SW480 (cell line): ENCODE results near the gene LIMK2.
"Not testable (repeated sequence)": the region's sequence is repeated elsewhere in the genome, so short reads cannot be mapped to it uniquely, and the experiment has no call there.

ENCODE experiments used
- DNase-seq: peaks from one replicate; pipeline ENCODE4 v3.0.0-alpha.2; 2016; ENCODE audit warnings: low spot score

Gene LIMK2

DNA sequence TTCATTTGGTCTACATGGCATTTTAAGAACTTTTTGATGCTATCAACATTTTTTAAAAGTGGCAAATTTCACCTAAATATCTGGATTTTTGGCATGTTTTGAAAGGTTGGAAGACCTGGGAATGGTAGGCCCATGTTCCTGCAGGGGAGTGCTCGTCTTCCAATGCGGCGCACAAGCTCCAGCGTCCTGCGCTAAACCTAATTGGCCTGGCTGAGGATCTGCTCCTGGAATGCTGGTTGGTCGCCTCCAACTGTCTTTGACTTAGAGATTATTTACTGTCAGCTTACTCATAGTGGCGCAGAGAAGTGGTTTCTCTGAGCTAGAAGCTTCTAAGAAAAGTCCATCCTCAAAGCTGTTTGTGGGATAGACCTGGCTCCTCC, 626 bp upstream of the LIMK2 start:
- DNase-seq, result no peak

DNA sequence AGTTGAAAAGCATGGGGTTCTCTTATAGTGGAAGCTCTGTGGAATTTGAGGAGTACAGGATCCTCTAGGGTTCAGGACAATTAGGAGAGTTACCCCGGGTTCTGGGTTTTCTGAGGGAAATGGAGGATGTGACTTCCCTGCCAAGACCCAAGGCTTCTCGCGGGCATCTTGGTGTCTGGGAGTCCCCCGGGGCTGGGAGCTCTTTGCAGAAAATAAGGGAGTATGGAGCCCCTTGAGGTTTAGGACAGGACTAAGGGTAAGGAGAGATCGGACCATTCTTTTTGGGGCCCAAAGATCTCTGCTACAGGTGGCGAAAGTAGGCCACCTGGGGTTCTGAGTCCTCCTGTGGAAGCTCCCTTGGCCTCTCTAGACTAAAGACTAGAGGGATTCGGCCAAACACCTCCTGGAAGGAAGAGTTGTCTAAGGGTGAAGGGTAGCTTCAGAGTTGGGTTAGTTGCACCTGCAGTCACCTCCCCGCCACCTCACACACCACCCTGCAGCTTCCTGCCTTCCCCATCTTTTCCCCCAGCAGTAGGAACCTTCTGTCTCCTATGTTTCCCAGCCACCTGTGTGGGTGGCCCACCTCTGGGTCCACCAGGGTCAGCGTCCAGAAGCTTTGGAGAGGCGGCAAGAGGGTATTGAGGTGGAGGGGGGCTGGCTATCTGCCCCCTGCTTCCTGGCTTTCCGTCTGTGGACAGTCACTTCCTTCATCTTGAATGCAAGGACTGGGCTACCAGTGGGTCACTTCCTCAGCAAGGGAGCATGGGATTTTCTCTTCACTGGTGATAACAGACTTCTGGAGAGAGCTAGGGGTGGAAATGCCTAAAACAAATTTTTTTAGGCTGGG, 908 bp downstream of the LIMK2 start:
- DNase-seq, result no peak

DNA sequence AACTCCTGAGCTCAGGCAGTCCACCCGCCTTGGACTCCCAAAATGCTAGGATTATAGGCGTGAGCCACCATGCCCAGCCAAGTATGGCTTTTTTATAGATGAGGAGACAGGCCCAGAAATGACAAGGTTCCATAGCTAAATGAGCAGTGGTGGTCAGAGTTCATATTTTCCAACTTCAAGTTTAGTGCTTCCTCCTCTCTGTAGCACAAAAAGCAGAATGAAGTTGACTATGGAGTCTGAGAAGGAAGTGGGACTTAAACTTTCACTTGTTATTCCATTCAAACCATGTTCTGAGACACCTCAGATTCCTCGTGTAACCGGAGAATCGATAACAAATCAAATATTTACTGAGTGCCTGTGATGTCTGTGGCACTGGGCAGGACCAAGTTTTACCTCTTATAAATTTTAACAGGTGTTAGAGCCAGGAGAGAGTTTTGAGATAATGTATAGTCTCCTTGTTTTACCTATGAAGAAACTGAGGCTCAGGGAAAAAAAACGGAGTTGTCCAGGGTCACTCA, 3.0 kb downstream of the LIMK2 start:
- no peak for DNase-seq

DNA sequence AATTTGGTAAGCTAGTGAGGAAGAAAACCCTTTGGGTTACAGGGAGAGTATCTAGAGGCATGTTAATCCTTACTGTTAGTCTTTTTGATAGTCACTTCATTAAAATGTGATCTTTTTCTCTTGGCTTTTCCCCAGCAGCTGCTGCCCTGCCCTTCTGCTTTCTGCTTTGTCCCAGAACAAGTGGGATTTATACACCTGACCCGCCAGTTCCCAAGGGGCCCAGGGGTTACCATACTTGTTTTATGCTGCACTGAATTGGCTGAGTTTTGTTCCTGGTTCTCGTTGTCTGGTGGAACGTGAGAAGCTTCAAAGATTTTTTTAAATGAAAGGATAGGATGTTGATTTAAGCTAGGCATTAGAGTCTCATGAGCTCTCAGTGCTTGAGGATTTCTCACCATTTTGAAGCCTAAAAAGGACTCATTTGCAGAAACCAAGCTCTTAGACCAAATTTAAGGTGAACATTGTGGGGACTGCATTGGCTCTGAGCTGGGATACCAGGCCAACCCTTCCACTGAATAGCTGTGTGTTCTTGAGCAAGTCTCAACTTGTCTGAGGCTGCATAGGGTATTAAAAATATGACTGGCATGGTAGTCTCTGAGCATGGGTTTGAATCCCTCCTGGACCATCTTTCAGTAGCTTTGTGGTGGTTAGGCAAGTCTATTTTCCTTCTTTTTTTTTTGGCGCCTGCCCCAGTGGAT, 6.6 kb downstream of the LIMK2 start:
- DNase-seq, result no peak

DNA sequence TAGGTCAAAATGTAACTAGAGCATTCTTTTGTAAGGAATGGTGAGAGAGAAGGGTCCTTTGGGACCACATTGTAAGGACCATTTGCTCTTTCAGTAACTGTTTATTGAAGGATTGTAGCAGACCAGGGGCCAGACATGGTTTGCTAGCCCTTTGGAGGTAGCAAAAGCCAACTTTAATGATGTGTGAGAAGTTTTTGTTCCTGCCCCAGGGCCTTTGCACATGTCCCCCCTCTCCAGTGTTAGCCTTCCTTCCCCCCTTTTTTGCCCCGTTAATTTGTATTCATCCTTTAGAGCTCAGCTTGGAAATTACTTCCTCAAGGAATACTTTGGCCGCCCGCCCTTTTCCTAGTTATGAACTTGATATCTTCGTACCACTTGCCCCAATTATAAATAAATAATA, 9.0 kb downstream of the LIMK2 start:
- no peak for DNase-seq

DNA sequence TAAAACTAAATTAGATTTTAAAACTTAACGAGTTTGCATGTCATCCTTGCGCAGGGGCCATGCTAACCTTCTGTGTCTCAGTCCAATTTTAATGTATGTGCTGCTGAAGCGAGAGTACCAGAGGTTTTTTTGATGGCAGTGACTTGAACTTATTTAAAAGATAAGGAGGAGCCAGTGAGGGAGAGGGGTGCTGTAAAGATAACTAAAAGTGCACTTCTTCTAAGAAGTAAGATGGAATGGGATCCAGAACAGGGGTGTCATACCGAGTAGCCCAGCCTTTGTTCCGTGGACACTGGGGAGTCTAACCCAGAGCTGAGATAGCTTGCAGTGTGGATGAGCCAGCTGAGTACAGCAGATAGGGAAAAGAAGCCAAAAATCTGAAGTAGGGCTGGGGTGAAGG, 10.6 kb downstream of the LIMK2 start:
- DNase-seq, result no peak

DNA sequence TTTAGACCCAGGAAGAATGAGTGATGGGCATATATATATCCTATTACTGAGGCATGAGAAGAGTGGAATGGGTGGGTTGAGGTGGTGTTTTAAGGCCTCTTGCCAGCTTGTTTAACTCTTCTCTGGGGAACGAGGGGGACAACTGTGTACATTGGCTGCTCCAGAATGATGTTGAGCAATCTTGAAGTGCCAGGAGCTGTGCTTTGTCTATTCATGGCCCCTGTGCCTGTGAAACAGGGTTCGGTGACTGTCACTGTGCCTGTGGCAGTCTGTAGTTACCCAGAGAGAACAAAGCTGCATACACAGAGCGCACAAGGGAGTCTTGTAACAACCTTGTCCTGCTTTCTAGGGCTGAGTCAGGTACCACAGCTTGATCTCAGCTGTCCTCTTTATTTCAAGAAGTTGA, 11.7 kb downstream of the LIMK2 start:
- no peak for DNase-seq

DNA sequence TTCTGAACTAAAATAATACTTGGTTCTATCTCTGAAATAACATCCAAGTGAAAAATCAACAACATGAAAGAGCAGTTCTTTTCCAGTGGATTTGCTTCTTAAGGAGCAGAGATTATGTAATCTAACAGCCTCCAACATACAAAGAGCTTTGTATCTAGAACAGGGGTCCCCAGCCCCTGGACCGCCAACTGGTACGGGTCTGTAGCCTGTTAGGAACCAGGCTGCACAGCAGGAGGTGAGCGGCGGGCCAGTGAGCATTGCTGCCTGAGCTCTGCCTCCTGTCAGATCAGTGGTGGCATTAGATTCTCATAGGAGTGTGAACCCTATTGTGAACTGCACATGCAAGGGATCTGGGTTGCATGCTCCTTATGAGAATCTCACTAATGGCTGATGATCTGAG, 12.6 kb downstream of the LIMK2 start:
- not testable (repeated sequence) for DNase-seq

DNA sequence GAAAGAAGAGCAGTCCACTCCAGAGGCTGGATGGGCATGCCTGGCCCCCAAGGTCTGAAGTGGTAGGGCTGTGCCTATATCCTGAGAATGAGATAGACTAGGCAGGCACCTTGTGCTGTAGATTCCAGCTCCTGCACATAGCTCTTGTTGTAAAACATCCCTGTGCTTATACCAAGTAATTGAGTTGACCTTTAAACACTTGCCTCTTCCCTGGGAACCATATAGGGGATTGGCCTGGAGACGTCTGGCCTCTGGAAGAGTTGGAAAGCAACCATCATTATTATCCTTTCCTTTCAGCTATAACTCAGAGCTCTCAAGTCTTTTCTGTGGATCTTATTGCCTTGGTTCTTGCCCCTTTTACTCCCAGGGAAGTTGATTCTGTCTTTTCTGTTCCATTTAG, 15.1 kb downstream of the LIMK2 start:
- DNase-seq, result no peak

DNA sequence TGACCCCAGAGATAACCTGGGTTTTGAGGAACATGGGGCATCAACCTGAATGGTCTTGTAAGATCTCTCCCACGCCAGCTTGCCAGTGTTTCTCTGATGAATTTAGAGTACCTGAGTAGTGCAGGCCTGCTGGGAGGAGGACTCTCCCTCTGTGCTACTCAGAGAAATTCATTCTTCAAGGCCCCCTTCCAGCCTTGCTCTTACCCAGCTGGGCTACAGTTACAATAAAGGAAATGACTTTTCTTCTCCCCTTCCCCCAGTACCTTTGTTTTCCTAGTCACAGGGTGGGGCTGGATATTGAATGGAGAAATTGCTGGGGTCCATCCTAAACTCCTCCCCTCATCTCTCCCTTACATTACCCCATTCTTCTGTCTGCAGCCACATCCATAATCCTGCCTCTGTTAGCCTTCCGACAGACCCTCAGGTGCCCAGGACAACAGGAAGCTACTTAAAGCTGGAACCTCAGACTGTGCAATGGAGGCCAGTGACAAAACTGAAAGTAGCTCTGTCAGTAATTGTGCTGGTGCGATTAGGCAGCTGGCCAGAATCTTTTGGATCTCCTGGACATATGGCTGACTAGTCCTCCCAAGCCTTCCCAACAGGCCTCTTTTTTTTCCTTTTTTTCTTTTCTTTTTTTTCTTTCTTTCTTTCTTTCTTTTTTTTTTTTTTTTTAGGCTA, 17.4 kb downstream of the LIMK2 start:
- DNase-seq, result no peak

DNA sequence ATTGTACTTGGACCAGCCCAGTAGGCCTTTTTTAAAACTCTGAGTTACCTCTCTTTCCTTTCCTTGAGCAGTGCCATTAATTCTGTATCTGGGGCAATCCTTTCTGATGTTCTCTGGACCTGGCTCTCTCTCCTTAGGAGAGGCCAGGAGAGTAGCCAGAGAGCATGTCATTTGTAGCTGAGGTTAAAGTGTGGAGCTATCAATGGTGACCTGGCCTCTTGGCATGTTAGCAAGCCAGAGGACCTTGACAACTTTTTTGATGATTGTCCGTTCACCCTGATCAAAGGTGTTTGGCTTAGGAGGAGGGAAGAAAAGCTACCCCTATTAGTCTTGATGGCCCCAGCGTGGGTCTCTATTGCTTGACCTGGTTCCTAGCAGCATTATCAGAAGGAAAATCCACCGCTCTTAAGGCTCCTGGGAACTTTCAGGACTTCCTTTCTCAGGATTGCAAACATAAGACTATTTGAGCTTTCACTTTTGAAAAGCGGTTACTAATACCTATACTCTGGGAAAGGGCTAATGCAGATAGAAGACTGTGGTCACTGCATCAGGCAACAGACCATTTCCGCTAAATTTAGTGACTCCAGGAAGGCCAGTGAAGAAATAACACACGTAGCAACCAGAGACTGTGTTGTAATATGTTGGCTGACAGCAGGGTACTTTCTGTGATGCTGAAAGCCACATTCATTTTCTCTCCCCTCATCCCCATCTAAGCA, 18.2 kb downstream of the LIMK2 start:
- no peak for DNase-seq

DNA sequence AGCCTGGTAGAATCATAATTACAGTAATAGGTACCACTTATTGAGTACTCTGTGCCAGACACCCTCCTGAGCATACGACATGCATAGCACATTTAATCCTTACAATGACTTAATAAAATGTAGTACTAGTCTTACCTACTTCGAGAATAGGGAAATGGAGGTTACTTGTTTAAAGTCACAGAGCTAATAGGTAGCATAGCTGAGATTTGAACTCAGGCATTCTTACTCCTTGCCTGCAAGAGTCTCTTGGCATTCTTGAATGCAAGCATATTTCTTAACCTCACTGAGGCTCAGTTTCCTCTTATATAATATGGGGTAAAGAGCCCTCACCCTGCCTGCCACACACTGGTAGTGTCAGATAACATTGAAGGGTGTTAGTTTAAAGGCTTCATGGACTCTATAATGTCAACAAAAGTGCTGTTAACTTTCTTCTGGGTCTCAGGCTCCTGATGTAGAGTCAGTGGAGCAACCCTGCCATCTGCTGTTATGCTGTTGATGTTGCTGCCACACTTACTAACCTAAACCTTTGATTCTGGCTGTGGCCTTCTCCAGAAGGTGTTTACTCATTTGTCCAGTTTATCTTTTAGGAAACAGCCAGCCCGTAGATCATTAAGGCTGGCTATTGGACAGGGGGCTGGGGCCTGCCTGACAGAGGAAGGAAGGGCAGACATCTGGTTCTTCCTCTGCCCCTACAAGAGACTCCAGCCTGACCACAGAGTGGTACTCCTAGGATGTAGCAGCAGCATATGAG, 18.9 kb downstream of the LIMK2 start:
- peak; percentile 13 for DNase-seq

DNA sequence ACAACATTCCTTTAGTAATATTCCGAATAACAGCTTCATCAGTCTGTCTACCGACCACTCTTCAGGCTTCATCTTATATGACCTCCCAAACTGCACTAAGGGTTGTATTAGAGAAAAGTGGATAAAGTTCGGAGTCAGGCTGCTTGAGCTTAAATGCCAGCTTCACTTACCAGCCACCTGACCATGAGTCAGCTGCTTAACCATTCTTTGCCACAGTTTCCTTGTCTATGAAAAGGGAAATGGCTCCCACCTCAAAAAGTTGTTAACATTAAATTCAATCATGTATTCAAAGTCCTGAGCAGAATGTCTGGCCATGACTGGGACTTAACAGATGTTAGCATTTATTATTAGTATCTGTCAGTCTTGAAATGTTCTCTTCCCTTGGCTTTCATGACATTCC, 20.9 kb downstream of the LIMK2 start:
- no peak for DNase-seq

DNA sequence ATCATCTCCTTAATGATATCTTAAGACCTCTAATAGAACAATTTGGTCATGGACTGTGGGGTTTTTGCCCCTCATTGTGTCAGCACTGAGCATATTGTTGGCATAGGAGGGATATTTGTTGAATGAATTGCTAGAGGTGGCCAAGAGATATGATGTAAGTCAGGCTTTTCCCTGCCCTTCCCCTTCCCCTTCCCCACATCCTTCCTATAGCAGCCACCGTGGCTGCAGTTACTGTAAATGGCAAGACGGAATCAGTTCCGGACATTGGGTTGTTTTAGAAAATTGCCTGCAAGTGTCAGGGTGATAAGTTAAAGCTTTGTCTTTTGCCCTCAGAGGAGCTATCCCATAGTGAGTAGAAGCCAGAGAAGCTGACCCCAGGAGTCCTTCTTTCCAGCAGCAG, 23.0 kb downstream of the LIMK2 start:
- DNase-seq, result no peak

DNA sequence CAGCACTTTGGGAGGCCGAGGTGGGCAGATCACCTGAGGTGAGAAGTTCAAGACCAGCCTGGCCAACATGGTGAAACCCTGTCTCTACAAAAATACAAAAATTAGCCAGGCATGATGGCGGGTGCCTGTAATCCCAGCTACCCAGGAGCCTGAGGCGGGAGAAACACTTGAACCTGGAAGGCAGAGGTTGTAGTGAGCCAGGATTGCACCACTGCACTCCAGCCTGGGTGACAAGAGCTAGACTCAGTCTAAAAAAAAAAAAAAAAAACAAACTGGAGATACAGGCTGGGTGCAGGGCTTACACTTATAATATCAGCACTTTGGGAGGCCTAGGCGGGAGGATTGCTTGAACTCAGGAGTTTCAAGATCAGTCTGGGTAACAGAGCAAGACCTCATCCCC, 23.9 kb downstream of the LIMK2 start:
- not testable (repeated sequence) for DNase-seq

DNA sequence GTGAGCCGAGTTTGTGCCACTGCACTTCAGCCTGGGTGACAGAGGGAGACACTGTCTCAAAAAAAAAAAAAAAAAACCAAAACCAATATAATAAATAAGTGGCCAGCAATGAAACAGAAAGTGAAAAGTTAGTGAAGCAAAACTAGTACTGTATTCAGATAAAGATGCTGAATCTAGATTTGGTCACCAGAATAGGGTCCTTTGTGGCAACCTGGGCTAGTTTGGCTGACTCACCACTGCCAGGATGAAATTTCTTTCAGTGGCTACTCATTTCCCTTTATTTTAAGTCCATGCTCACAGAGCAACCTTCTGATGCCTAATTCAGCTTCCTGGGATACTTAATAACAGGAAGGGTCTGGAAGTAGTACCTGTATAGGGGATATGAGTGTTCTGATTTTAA, 26.0 kb downstream of the LIMK2 start:
- no peak for DNase-seq

DNA sequence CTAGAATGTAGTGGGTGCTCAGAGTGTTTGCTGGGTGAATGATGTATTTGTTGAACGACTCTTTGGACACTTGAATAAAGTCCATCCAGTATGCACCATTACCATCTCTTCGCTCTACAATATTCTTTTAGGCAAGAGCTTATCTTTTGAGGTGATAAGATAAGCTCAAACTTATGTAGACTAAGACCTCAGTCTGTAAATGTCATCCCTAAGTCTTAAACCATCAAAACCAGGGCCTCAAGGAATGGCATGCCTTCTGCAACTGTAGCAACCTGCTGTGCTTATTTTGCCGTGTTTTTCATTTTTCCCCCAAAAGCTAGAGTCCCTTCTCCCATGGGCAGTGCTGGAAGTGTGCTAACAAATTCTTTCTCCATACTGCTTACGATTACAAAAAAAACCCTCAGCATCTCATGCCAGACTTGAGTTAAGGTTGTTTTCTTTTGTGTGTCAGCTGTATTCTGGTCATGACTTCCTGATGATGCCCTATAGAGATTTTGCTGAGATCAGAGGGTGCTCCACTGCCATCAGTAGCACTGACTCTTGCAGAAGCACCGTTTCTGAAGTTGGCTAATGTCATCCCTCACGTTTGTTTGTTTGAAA, 27.8 kb downstream of the LIMK2 start:
- DNase-seq, result no peak

DNA sequence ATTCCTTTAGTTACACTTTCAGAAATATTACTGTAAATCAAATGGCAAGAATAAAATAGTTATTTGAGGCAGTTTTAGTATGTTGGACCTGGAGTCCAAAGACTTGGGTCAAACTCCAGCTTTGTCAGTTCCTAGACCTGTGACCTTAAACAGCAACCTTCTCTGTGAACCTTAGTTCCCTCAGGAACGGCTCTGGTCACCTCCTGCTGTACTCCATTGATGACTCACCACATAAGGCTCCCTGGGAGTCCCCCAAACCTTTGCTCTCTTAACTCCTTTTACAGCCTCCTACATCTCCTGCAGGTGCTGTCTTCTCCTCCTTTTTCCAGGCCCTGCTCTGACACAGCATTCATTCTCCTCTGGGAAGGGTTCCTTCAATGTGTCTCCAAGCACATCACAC, 29.1 kb downstream of the LIMK2 start:
- DNase-seq, result peak; percentile 36

DNA sequence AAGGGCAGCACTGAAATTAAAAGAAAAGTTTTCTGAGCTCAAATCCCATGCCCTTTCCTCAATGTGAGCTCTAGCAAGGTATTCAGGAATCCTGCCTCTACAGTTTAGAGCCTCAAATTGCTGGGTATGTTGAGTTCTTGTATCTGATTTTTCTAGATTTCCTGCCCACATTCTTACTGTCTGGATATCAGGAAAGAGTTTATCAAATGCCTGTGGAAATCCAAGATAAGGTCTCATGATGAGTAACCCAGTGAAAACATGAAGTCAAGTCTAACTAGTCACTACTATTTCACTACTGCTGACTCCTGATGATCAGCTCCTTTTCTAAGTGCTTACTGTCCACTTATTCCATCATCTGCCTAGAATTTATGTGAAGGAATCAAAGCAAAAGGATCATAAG, 29.8 kb downstream of the LIMK2 start:
- DNase-seq, result no peak

DNA sequence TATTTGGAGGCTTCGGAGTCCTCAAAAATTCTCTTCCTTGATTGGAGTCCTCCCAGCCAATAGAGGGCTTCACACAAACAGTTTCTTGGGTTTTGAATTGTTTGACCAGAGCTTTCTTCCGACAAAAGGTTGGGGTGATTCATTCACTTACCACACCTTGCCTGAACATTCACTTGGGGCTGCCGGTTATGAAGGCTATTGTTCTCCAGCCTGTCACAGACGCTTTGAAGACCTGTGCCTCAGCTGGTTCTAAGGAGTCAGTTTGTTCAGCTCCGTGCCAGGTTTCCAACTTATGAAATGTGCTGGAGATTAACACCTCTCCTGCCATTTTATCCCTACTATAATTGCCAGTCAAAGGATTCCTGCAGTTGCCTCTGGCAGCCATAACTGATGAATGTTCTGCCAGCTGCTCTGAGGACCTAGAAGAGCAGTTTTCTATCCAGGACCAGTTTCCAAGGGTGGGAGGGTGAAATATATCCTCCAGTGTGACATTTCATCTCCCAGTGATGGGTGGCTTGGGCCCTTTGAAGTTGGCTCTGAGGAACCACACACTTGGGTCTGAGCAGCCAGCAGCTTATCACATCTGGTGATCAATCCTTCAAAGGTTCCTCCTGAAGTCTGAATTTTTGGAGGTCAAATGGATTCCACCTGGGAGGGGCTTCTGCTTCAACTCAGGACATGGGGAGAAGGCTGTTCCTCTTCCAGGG, 31.4 kb downstream of the LIMK2 start:
- DNase-seq, result peak; percentile 79
